Right atrium auricular region (tissue), 2 donors: ENCODE results near the gene MTARC2. TPM values are rescaled to one million over a fixed set of nuclear protein-coding genes. Genes with fewer than 3 reads are reported as not detected.

Experiments
- DNase-seq: peaks from one replicate; pipeline ENCODE4 v3.0.0-alpha.2; 2019; ENCODE audit warnings: low spot score
- H3K27ac ChIP-seq, 2 donors: fragments of 200-600 bp; sonication (generic); 1 replicate in 1 of 2; 2 replicates in 1 of 2; pipeline ENCODE4 v1.5.1; 2016 to 2019
- H3K27me3 ChIP-seq, 2 donors: fragments of 200-600 bp; sonication (generic); one replicate each; pipeline versions ENCODE4 v1.5.1 to v1.6.0; 2017 to 2019
- H3K36me3 ChIP-seq: fragments of 200-600 bp; sonication (generic); one replicate; pipeline ENCODE4 v1.5.1; 2016
- H3K4me1 ChIP-seq, 2 donors: fragments of 200-600 bp; sonication (generic); one replicate each; pipeline versions ENCODE4 v1.5.1 to v1.6.0; 2017 to 2019
- H3K4me3 ChIP-seq, 2 donors: fragments of 200-600 bp; sonication (generic); 1 replicate in 1 of 2; 2 replicates in 1 of 2; pipeline ENCODE4 v1.5.1; 2017 to 2019; ENCODE audit warnings: mild to moderate bottlenecking in 1 of 2, moderate library complexity in 1 of 2
- H3K9me3 ChIP-seq, 2 donors: fragments of 200-600 bp; sonication (generic); one replicate each; pipeline ENCODE4 v1.5.1; 2019
- total RNA-seq, 2 donors: library from RNA; depleted of rRNA; stranded (reverse); fragments of >200 nt; gene quantifications; one replicate each; pipeline ENCODE4 v1.1.0, GENCODE V29; 2016
- TF ChIP-seq, protein P1 (sequence below), 2 donors: fragments of 200-600 bp; sonication (generic); IDR thresholded peaks; one replicate each; pipeline ENCODE4 v1.5.1; 2019; ENCODE audit warnings: antibody characterized with exemption in 2 of 2

MTARC2 gene
- total RNA-seq, 2 donors from 2014 or later: 13.6 to 23.6 TPM

- Histone ChIP-seq H3K27ac (no peak overlapping the region), H3K27me3 (no peaks in the 10 kb centered on the region), H3K9me3 (no peaks in the 10 kb centered on the region), H3K4me3 (no peak overlapping the region), H3K36me3 (no peaks in the 10 kb centered on the region), H3K4me1 (no peaks in the 10 kb centered on the region)
- no peak for DNase-seq
- TF ChIP-seq, protein P1, sequence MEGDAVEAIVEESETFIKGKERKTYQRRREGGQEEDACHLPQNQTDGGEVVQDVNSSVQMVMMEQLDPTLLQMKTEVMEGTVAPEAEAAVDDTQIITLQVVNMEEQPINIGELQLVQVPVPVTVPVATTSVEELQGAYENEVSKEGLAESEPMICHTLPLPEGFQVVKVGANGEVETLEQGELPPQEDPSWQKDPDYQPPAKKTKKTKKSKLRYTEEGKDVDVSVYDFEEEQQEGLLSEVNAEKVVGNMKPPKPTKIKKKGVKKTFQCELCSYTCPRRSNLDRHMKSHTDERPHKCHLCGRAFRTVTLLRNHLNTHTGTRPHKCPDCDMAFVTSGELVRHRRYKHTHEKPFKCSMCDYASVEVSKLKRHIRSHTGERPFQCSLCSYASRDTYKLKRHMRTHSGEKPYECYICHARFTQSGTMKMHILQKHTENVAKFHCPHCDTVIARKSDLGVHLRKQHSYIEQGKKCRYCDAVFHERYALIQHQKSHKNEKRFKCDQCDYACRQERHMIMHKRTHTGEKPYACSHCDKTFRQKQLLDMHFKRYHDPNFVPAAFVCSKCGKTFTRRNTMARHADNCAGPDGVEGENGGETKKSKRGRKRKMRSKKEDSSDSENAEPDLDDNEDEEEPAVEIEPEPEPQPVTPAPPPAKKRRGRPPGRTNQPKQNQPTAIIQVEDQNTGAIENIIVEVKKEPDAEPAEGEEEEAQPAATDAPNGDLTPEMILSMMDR (IDR thresholded peaks at IDR 0.05): no peak
Observed at GRCh38 chr1:220818421-220819173, 70.5 kb downstream of the MTARC2 start.

GRCh38 chr1:220819467-220820026, 71.4 kb downstream of the MTARC2 start:
- H3K4me3 ChIP-seq: no peak overlapping the region
- no peak for DNase-seq
- H3K36me3 ChIP-seq: no peaks in the 10 kb centered on the region
- TF ChIP-seq, protein P1 (IDR thresholded peaks at IDR 0.05): no peak
- no peaks in the 10 kb centered on the region for H3K27me3 ChIP-seq
- H3K27ac ChIP-seq: no peak overlapping the region
- H3K4me1 ChIP-seq: no peaks in the 10 kb centered on the region
- H3K9me3 ChIP-seq: no peaks in the 10 kb centered on the region

- no peak for DNase-seq
- H3K27ac ChIP-seq: no peak overlapping the region
- H3K4me3 ChIP-seq: no peak overlapping the region
- peaks cover 0 to 15% of the 10 kb centered on the region in 2 donors for H3K4me1 ChIP-seq
- no peaks in the 10 kb centered on the region for H3K36me3 ChIP-seq
- no peaks in the 10 kb centered on the region for H3K9me3 ChIP-seq
- TF ChIP-seq, protein P1 (IDR thresholded peaks at IDR 0.05): no peak
- no peaks in the 10 kb centered on the region for H3K27me3 ChIP-seq
Observed at GRCh38 chr1:220824031-220824989, 76.2 kb downstream of the MTARC2 start.

GRCh38 chr1:220825819-220826551, 77.9 kb downstream of the MTARC2 start:
- H3K4me3 ChIP-seq: no peak overlapping the region
- H3K27ac ChIP-seq: no peak overlapping the region
- peaks cover 0 to 18% of the 10 kb centered on the region in 2 donors for H3K4me1 ChIP-seq
- no peaks in the 10 kb centered on the region for H3K9me3 ChIP-seq
- no peaks in the 10 kb centered on the region for H3K27me3 ChIP-seq
- DNase-seq: no peak
- TF ChIP-seq, protein P1 (IDR thresholded peaks at IDR 0.05): no peak
- no peaks in the 10 kb centered on the region for H3K36me3 ChIP-seq

DNA sequence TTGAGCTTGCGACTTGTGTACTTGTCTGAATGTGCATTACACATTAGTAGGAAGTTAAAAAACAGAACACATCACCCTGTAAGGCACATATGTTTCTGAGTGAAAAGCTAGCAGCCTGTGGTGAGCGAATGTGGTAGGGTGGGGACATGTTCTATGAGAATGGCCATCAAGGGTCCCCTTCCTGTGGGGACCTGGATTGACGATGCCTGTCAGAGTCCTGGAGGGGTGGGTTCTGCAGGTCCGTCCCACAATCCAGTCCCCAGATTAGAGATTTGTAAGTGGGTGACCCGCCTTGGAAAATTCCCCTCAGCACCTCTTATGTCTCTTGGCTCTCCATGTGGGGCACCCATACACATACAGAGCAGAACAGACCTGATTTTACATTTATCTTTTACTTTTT, 78.6 kb downstream of the MTARC2 start:
- no peak for DNase-seq
- TF ChIP-seq, protein P1 (IDR thresholded peaks at IDR 0.05): no peak
- peaks cover 0 to 18% of the 10 kb centered on the region in 2 donors for H3K4me1 ChIP-seq
- H3K27me3 ChIP-seq: no peaks in the 10 kb centered on the region
- H3K4me3 ChIP-seq: no peak overlapping the region
- H3K36me3 ChIP-seq: no peaks in the 10 kb centered on the region
- H3K27ac ChIP-seq: no peak overlapping the region
- H3K9me3 ChIP-seq: no peaks in the 10 kb centered on the region
